SK-N-MC (cell line): ENCODE data around the gene APOM.

Experiments used
- EZH2 ChIP-seq: fragments of 200-600 bp; sonication (generic); IDR thresholded peaks from one replicate; pipeline ENCODE4 v1.6.1; 2017; ENCODE audit warnings: antibody characterized with exemption
- FOXP2 ChIP-seq: optimal IDR thresholded peaks from 2 replicates; pipeline ENCODE3; 2011; ENCODE audit warnings: mild to moderate bottlenecking, moderate library complexity; ENCODE audit not compliant: insufficient read depth; ENCODE audit errors: extremely low read length, control extremely low read depth
- POLR2AphosphoS5 ChIP-seq: IDR thresholded peaks from 2 replicates; pipeline ENCODE4 v1.6.1; 2012; ENCODE audit warnings: mild to moderate bottlenecking, low read depth, low read length, borderline replicate concordance

DNA sequence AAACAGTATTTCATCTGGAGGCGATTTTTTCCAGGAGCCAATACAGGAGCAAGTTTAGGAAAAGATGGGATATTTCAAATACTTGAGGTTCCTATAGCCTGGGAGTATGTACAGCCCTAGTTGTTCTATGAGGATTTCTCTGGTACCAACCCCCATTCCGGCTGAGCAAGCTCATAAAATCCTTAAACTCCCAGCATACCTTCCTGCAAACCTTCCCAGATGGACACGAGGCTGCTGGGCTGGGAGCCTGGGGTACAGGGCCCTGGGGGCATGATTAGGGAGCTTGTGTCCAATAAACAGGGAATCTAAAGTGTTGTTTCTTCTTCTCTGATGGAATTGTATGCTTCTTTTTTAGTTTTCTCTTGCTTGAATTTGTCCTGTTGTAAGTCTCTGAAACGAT lies 33.7 kb upstream of the APOM start:
- TF ChIP-seq POLR2AphosphoS5 = no peak
- TF ChIP-seq EZH2 = no peak
- no peak for TF ChIP-seq FOXP2
